Central memory CD8-positive, alpha-beta T cell (primary cell): ENCODE data around the gene ARHGAP4.

Experiments
- ATAC-seq: fragments of 150-1000 bp; cut with Tn5 transposase; replicated peaks from 2 replicates; pipeline ENCODE4 v1.10.0; 2022; ENCODE audit warnings: mild to moderate bottlenecking, moderate FRiP score, moderate number of reproducible peaks; ENCODE audit not compliant: poor library complexity, severe bottlenecking; ENCODE audit errors: extremely low read depth
- DNase-seq, 2 donors: peaks; one replicate each; pipeline ENCODE4 v3.0.0; 2021; ENCODE audit warnings: low spot score in 2 of 2
- H3K27ac Mint-ChIP-seq: one replicate; pipeline ENCODE4 v1.8.0; 2022; ENCODE audit warnings: low read depth, mild to moderate bottlenecking, moderate library complexity, mixed read lengths
- H3K27me3 Mint-ChIP-seq: one replicate; pipeline ENCODE4 v1.8.0; 2022; ENCODE audit warnings: mixed read lengths
- H3K36me3 Mint-ChIP-seq: one replicate; pipeline ENCODE4 v1.8.0; 2022; ENCODE audit warnings: mild to moderate bottlenecking, moderate library complexity, mixed read lengths; ENCODE audit not compliant: insufficient read depth
- H3K4me1 Mint-ChIP-seq: one replicate; pipeline ENCODE4 v1.8.0; 2022; ENCODE audit warnings: mixed read lengths
- H3K4me3 Mint-ChIP-seq: one replicate; pipeline ENCODE4 v1.8.0; 2022; ENCODE audit warnings: mild to moderate bottlenecking, moderate library complexity, mixed read lengths
- H3K9me3 Mint-ChIP-seq: one replicate; pipeline ENCODE4 v1.8.0; 2022; ENCODE audit warnings: mixed read lengths

Gene ARHGAP4

GRCh38 chrX:153882086-153882498, 44.0 kb downstream of the ARHGAP4 start:
- peaks cover 3% of the 10 kb centered on the region for H3K36me3 Mint-ChIP-seq
- peaks cover 46% of the 10 kb centered on the region for H3K27me3 Mint-ChIP-seq
- no peak overlapping the region for H3K27ac Mint-ChIP-seq
- DNase-seq: no peak
- no peak overlapping the region for H3K4me3 Mint-ChIP-seq
- H3K9me3 Mint-ChIP-seq: no peaks in the 10 kb centered on the region
- H3K4me1 Mint-ChIP-seq: peaks cover 13% of the 10 kb centered on the region
- no peak for ATAC-seq

GRCh38 chrX:153881281-153881680, 44.8 kb downstream of the ARHGAP4 start:
- ATAC-seq: no peak
- no peak for DNase-seq
- no peaks in the 10 kb centered on the region for H3K9me3 Mint-ChIP-seq
- H3K36me3 Mint-ChIP-seq: peaks cover 3% of the 10 kb centered on the region
- no peak overlapping the region for H3K4me3 Mint-ChIP-seq
- H3K4me1 Mint-ChIP-seq: peaks cover 13% of the 10 kb centered on the region
- no peak overlapping the region for H3K27ac Mint-ChIP-seq
- peaks cover 49% of the 10 kb centered on the region for H3K27me3 Mint-ChIP-seq

- ATAC-seq (no peak), DNase-seq (no peak)
- H3K27ac Mint-ChIP-seq: no peak overlapping the region
- H3K27me3 Mint-ChIP-seq: peaks cover 52% of the 10 kb centered on the region
- H3K36me3 Mint-ChIP-seq: peaks cover 7% of the 10 kb centered on the region
- H3K4me1 Mint-ChIP-seq: peaks cover 13% of the 10 kb centered on the region
- H3K9me3 Mint-ChIP-seq: no peaks in the 10 kb centered on the region
- H3K4me3 Mint-ChIP-seq: no peak overlapping the region
Observed at GRCh38 chrX:153880440-153880815, 45.6 kb downstream of the ARHGAP4 start.

- Mint-ChIP-seq H3K9me3 (no peaks in the 10 kb centered on the region), H3K4me1 (peaks cover 17% of the 10 kb centered on the region), H3K4me3 (no peak overlapping the region), H3K27ac (no peak overlapping the region), H3K27me3 (peaks cover 52% of the 10 kb centered on the region), H3K36me3 (peaks cover 7% of the 10 kb centered on the region)
- DNase-seq: no peak
- no peak for ATAC-seq
Observed at GRCh38 chrX:153879741-153880439, 46.2 kb downstream of the ARHGAP4 start.

- DNase-seq (no peak), ATAC-seq (peak; percentile 32)
- peaks cover 22% of the 10 kb centered on the region for H3K4me1 Mint-ChIP-seq
- peaks cover 47% of the 10 kb centered on the region for H3K27me3 Mint-ChIP-seq
- H3K36me3 Mint-ChIP-seq: peaks cover 10% of the 10 kb centered on the region
- H3K9me3 Mint-ChIP-seq: no peaks in the 10 kb centered on the region
- H3K4me3 Mint-ChIP-seq: no peak overlapping the region
- no peak overlapping the region for H3K27ac Mint-ChIP-seq
Observed at GRCh38 chrX:153878969-153879653, 47.0 kb downstream of the ARHGAP4 start.

- ATAC-seq (no peak), DNase-seq (no peak)
- H3K4me3 Mint-ChIP-seq: no peak overlapping the region
- H3K27ac Mint-ChIP-seq: no peak overlapping the region
- peaks cover 22% of the 10 kb centered on the region for H3K4me1 Mint-ChIP-seq
- peaks cover 10% of the 10 kb centered on the region for H3K36me3 Mint-ChIP-seq
- H3K9me3 Mint-ChIP-seq: no peaks in the 10 kb centered on the region
- H3K27me3 Mint-ChIP-seq: peaks cover 44% of the 10 kb centered on the region
Observed at GRCh38 chrX:153878345-153878744, 47.7 kb downstream of the ARHGAP4 start.

- no peak for ATAC-seq
- no peak overlapping the region for H3K4me3 Mint-ChIP-seq
- H3K9me3 Mint-ChIP-seq: no peaks in the 10 kb centered on the region
- peaks cover 43% of the 10 kb centered on the region for H3K27me3 Mint-ChIP-seq
- H3K36me3 Mint-ChIP-seq: peaks cover 12% of the 10 kb centered on the region
- no peak for DNase-seq
- peaks cover 22% of the 10 kb centered on the region for H3K4me1 Mint-ChIP-seq
- no peak overlapping the region for H3K27ac Mint-ChIP-seq
Observed at GRCh38 chrX:153877571-153878261, 48.3 kb downstream of the ARHGAP4 start.

GRCh38 chrX:153876112-153876491, 50.0 kb downstream of the ARHGAP4 start:
- peak overlapping the region; percentile 40 for H3K4me3 Mint-ChIP-seq
- DNase-seq (no peak), ATAC-seq (no peak)
- H3K27ac Mint-ChIP-seq: no peak overlapping the region
- peaks cover 12% of the 10 kb centered on the region for H3K36me3 Mint-ChIP-seq
- H3K4me1 Mint-ChIP-seq: peaks cover 22% of the 10 kb centered on the region
- H3K27me3 Mint-ChIP-seq: peaks cover 34% of the 10 kb centered on the region
- no peaks in the 10 kb centered on the region for H3K9me3 Mint-ChIP-seq

- no peaks in the 10 kb centered on the region for H3K9me3 Mint-ChIP-seq
- DNase-seq (peak; percentile 46 to 73), ATAC-seq (peak; percentile 65)
- H3K27me3 Mint-ChIP-seq: peaks cover 34% of the 10 kb centered on the region
- H3K36me3 Mint-ChIP-seq: peaks cover 12% of the 10 kb centered on the region
- peaks cover 22% of the 10 kb centered on the region for H3K4me1 Mint-ChIP-seq
- H3K4me3 Mint-ChIP-seq: peak overlapping the region; percentile 40
- peak overlapping the region; percentile 22 for H3K27ac Mint-ChIP-seq
Observed at GRCh38 chrX:153875391-153876111, 50.5 kb downstream of the ARHGAP4 start.

GRCh38 chrX:153874366-153875125, 51.5 kb downstream of the ARHGAP4 start:
- H3K9me3 Mint-ChIP-seq: no peaks in the 10 kb centered on the region
- ATAC-seq: no peak
- peaks cover 12% of the 10 kb centered on the region for H3K36me3 Mint-ChIP-seq
- H3K4me3 Mint-ChIP-seq: no peak overlapping the region
- DNase-seq: no peak
- H3K4me1 Mint-ChIP-seq: peaks cover 22% of the 10 kb centered on the region
- H3K27ac Mint-ChIP-seq: no peak overlapping the region
- H3K27me3 Mint-ChIP-seq: peaks cover 25% of the 10 kb centered on the region

GRCh38 chrX:153874085-153874365, 52.0 kb downstream of the ARHGAP4 start:
- H3K36me3 Mint-ChIP-seq: peaks cover 12% of the 10 kb centered on the region
- ATAC-seq (no peak), DNase-seq (no peak)
- H3K27ac Mint-ChIP-seq: no peak overlapping the region
- no peak overlapping the region for H3K4me3 Mint-ChIP-seq
- peaks cover 18% of the 10 kb centered on the region for H3K4me1 Mint-ChIP-seq
- H3K9me3 Mint-ChIP-seq: no peaks in the 10 kb centered on the region
- peaks cover 20% of the 10 kb centered on the region for H3K27me3 Mint-ChIP-seq
